GM11168 (cell line): ENCODE data around the gene TMEM125.

Experiments
- in situ Hi-C: fragments of 300-500 bp; cut with MboI; formaldehyde crosslinking; loops from one replicate; pipeline ENCODE4 v1.12.0; 2022; ENCODE audit warnings: low sequenced_read_pairs; ENCODE audit not compliant: unreplicated experiment

The TMEM125 gene

DNA sequence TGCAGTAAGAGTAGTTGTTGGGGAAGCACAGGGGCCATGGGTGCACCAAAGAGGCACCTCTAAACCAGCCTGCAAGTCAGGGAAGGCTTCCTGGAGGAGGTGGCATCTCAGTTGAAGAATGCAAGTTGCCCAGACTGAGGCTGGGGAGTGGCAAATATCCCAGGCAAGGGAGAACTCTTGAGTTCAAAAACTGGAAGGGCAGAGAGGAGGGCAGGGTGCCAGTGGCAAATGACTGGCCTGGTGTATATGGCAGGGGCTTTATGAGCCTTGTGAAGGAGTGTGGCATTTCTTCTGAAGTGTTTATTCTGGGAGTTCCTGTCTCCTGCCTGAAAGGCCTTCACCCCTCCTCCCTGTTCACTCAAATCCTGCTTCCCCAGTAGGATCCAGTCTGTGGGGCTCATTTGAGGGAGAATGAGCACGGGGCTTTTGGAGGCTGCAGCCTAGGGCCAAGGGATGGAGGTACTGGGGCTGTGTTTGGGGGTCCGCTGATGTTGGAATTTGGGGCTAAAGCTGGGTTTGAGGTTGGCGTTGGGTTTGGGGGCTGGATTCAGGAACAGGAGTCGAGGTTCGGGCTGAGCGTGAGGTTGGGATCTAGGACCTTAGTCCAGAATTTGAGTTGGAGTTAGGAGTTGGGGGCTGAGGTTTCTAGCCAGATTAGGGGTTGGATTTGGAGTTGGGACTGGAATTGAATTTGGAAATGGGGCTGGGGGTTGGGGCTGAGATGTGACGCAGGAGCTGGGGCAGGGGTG lies at the start of gene TMEM125:
TSS of gene TMEM125 (plus strand) at position 357 of the 749 bp plus-strand sequence. CDS start 2,740 bp downstream, outside the sequence.
- in situ Hi-C loops = no loop called here

DNA sequence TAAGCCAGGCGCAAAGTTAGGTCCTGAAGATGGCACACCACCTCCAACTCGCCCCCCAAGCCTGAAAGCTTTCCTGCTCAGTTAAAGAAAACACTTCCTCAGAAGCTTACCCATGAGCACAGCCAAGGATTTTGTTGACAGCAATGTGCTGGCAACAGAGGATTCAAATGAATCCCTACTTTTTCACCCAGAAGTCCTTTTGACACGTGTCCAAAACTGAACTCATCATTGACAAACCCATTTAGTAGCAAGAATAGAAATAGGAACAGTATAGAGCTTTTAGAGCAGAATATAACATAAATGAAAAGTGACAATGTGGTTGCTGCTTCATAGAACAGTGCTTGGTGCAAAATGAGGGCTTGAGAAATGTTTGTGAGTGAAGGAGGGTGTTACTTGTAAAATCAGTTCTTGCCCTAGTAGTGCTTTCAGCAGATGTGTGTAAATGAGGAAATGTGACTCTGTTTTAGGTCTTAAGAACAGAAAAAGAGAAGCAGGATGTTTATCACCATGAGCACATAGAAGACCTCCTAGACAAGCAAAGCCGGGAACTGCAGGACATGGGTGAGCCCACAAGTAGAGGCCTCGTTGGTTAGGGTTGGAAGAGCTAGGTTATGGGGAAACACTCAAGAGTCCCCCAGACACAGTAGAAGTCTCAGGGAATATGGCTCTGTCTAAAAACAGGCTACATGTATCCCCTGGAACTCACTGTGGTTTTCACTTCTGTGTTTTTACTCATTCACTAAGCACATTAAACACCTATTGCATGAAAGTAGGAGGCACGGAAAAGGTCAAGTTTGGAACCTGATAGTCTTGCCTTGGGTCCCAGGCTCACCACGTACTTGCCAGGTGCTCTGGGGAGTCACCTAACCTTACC lies 48.6 kb upstream of the TMEM125 start:
- in situ Hi-C loops = loop anchor here (10.0 kb wide), 1 partner anchor 144 kb away; the partner anchor contains the start of gene ELOVL1

DNA sequence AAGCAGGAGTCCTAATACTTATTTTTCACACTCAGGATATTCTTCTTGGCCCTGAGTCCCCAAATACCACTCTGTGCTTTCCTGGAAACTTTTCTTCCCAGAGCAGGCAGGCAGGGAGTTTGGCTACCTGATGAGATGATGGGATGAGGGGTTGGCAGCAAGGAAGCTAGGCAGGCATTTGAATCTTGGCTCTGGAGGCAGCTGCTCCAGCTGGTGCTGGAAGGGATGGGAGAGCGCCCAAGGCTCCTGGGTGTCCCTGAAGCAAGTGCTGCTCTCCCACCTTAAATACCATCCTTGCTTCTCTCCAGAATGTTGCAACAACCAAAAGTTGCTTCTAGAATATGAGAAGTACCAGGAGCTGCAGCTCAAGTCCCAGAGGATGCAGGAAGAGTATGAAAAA lies 48.0 kb upstream of the TMEM125 start:
- in situ Hi-C loops = loop anchor here (10.0 kb wide), 1 partner anchor 143 kb away; the partner anchor contains the start of gene ELOVL1

DNA sequence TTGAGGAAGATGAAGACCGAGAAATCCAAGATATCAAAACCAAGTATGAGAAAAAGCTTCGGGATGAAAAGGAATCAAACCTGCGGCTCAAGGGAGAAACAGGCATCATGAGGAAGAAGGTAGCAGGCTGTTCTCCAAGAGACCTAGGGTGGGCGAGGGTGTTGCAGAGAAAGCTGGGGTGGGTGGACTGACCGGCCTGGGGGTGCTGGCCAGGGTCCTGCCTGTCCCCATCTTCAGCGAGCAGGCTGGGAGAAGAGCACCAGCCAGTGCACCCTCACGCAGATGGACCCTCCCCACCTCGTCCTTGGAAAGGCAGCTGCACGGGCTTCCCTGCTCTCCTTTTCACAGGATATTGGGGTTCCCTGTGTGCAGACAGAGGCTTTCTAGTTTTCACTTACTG lies 46.9 kb upstream of the TMEM125 start:
- in situ Hi-C loops = loop anchor here (10.0 kb wide), 1 partner anchor 142 kb away; the partner anchor contains the start of gene ELOVL1

DNA sequence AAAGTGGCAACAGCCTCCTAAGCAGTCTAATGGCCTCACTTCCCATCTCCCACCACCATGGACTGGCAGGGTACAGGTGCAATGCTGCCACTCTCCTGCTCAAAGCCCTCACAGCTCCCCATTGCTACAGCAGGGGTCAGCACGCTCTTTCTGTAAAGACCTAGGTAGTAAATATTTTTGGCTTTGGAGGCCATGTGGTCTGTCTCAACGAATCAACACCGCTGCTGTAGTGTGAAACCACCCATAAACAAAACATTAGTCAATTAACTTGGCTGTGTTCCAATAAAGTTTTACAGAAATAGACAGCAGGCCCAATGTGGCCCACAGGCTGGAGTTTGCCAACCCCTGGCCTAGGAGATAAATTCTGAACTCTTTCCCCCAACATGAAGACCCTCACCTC lies 44.6 kb upstream of the TMEM125 start:
- in situ Hi-C loops = loop anchor here (10.0 kb wide), 1 partner anchor 140 kb away; the partner anchor contains the start of gene ELOVL1

DNA sequence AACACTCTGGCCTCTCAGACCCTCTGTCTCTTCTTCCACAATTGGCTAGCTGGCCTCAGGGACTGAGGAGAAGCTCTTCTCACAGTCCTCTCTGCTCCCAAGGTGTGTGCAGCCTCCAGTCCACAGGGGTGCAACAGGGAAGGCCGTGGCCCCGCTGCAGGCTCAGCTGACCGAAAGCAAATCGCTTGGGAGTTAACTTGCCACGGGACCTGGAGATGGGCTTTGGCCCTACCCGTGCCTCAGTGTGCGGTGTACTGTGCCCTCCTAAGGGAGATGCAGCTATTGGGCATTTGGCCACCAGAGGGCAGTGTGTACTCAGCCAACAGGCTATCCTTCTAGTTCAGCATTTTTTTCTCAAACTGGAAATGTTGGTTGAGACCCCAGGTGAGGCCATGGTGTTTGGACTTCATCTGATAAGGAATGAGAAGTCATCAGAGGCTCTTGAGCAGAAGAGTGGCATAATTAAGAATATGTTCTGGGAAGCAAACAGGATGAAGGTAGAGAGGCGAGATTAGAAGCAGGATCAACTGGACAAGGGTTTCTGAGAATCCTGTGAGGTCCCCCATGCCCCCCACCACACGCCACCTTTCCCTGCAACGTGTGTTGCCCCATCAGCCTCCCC lies 42.5 kb upstream of the TMEM125 start:
- in situ Hi-C loops = loop anchor here (10.0 kb wide), 1 partner anchor 138 kb away; the partner anchor contains the start of gene ELOVL1

DNA sequence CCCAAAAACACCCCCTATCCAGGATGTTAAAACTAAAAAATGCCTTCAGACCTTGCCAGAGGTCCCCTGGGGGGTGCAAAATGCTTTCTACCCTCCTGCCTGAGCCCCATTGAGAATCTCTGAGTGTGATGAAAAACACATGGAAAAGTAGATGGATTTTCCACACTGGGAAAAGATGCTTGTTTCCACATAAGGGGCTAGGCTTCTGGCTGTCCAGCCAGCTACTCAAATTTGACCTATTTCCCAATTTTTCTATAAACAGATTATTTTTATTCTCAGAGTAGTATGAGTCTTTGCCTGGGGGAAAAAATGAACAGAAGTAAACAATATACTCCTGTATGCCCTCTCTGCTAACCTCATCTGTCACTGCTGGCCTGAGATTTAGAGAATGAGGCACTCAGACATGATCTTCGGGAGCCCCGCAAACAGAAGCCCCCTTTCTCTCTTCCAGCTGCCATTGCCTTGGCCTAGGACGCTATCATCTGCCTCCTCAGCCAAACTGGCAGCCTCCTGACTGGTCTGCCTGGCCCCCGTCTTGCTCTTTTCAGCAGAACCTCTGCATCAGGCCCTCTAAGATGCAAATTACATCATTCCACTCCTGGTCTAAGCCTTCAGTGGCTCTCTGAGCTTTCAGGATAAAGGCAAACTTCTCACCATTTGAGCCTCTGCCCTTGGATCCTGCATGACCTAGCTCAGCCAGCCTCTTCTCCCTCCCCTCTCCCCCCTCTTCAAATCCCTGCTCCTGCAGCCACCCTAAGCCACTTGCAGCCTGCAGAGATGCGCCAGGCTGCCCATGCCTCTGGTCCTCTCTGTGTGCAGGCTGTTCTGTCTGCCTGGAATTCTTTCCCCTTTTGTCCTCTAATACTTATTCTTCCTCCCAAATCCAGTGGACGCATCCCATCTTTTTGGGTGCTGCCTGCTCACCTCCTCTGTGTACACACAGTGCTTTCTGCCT lies 39.7 kb upstream of the TMEM125 start:
- in situ Hi-C loops = loop anchor here (10.0 kb wide), 2 partner anchors 135 to 185 kb away; partner anchors contain the start of gene ELOVL1

DNA sequence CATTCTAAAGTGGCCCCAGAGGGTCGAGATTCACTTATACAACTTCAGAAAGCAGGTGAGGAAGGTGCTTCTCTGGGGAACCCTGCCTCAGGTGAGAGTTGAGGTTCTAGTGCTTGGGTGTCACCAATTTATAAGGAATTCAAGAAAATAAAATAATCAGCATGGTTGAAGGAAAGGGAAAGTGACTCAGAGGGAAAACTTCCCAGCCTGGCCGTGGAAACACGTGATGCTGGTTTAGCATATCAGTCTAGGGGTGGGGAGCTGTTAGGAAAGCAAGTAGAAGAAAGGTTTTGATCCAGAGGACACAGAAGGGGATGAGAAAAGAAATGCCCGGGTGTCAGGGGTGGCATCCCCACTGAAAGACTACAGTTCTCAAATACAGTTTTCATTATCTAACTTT lies 37.7 kb upstream of the TMEM125 start:
- in situ Hi-C loops = loop anchor here (10.0 kb wide), 1 partner anchor 183 kb away; no protein-coding TSS in a partner anchor

DNA sequence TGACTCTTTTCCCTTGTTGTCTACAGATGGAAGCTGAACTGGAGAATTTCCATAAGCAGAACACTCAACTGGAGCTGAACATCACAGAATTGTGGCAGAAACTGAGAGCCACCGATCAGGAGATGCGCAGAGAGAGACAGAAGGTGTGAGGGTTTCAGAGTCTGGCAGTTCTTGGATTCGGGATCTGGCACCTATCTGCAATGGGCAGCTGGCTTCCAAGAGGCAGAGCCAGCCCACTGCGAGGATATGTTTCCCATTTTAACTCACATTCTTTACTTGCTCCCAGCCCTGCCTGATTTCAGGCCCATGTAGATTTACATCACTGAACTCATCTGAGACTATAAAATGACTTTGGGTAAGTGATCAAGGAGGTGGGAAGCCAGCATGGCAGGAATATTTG lies 37.3 kb upstream of the TMEM125 start:
- in situ Hi-C loops = loop anchor here (10.0 kb wide), 1 partner anchor 182 kb away; no protein-coding TSS in a partner anchor

DNA sequence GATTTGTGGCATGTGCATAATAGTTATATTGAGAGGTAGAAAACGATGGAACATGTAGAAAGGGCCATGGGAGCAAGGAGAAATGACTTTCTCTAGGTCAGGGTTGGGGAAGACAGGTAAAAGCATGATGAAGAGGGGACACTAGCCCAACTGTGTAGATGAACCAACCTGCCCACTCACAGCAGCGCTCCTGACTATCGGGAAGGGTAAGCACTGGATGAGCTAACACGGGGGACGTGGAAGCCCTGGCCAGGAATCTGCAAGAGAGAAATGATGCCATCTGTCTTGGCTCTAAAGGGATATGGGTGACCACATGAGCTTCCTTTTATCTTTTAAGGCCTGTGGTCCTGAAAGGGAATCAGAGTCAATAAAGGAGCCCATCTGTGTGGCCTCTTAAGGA lies 36.2 kb upstream of the TMEM125 start:
- in situ Hi-C loops = loop anchor here (10.0 kb wide), 1 partner anchor 181 kb away; no protein-coding TSS in a partner anchor

DNA sequence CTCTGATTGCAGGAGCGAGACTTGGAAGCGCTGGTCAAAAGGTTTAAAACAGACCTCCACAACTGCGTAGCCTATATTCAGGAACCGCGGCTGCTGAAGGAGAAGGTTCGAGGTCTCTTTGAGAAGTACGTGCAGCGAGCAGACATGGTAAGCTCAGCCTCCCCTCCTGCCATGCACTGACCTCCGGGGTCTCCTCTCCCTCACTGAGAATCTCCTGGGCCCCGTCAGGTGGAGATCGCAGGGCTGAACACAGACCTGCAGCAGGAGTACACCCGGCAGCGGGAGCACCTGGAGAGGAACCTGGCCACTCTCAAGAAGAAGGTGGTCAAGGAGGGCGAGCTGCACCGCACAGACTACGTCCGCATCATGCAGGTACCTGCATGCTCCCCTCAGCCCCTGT lies 35.5 kb upstream of the TMEM125 start:
- in situ Hi-C loops = loop anchor here (10.0 kb wide), 1 partner anchor 181 kb away; no protein-coding TSS in a partner anchor

DNA sequence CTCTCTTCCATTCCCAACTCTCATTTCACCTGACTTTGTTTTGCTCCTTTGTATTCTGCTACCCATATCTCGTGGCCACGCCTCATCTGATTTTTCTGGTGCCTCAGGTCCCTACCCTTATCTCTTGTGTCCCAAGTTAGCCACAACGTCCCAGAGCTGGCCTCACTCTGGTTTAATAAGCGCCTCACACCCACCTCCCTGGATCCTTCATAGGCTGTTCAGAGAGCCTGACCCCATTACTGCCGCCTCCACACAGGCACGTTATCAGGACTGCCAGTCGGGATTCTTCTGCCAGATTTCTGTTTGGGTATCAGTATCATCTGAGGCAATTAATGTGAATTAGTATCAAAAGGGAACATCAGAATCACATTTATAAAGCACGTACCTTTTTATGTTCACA lies 34.7 kb upstream of the TMEM125 start:
- in situ Hi-C loops = loop anchor here (10.0 kb wide), 1 partner anchor 180 kb away; no protein-coding TSS in a partner anchor

DNA sequence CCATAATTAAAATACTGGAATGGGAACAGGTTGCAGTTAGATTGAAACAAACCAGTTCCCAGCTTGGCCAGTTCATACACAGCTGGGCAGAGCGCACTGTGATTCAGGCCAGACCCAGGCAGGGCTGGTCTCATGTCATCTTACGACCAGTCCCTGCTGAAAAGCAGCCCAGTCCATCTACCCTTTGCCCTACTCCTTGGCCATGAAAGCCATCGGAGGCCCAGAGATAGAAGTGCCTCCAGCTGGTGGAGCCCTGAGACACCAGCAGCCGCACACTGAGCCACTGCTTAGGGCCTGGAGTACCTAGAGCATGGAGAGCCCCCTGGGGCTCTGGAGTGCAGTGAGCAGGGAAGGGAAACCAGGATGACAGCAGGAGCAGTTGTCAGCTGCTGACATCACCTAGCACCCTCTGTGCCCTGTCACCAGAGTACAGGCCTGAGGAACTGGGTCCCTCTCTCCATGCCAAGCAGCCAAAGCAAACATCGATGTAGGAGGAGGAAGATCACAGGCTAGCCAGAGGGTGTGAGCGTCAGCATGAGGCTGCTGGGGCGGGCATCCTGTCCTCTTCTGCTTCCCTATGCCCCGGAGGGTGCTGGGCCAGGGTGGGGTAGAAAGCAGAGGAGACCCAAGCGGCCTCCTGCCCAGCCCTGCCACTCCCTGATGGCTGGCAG lies 34.2 kb upstream of the TMEM125 start:
- in situ Hi-C loops = loop anchor here (10.0 kb wide), 1 partner anchor 179 kb away; no protein-coding TSS in a partner anchor

DNA sequence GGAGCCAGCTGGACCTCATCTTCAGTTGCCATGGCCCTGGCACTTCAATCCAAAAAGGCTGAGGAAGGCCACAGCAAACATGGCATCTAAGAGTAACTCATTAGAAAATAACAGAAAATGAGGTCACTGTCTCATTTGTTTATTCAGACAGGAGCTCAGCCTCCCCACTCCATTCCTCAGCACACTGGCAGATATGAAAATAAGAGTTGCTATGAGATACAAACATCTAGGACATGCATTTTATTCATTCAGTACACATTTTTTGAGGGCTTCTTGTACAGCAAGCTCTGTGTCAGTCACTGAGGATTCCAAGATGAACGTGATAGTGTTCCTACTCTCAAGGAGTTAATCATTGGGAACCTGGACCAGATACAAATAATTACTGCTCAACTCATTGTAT lies 32.7 kb upstream of the TMEM125 start:
- in situ Hi-C loops = loop anchor here (10.0 kb wide), 1 partner anchor 178 kb away; no protein-coding TSS in a partner anchor

DNA sequence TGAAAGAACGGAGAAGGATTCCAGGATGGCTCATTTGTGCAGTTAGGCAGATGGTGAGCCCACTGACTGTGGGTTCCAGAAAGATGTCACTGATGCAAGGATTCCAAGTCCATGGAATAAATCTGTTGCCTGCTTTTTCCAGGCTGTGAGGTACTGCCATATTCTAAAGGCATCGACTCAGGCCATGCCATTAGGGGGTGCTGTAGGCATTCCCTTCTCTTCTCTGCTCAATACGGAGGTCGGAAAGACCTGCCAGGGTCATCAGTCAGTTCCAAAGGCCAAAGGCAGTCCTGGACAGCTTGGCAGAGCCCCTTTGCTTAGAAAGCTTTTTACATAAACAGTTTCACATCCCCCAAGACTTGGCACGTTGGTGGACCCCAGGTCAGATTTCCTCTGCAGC lies 31.7 kb upstream of the TMEM125 start:
- in situ Hi-C loops = loop anchor here (10.0 kb wide), 1 partner anchor 177 kb away; no protein-coding TSS in a partner anchor

DNA sequence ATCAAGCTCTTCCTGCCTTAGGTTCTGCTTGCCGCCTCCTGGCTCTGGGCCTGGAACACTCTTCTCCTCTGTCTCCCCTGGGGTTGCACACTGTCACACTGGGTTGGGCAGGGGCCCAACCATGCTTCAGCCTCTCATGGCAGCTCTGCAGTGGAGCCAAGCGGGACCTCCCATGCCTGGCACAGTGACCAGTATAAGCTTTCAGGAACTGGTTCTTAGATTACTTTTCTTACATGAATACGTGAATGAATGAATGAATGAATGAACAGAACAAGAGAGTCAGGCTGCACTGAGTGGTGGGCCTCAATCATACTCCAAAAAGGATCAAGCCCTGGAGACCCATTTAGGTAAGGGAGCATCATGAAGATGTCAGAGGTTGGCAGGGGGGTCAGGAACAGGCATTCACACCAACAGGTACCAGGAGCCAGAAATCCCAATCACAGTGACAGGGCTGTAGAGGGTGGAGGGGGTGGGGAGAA lies 30.8 kb upstream of the TMEM125 start:
- in situ Hi-C loops = loop anchor here (10.0 kb wide), 1 partner anchor 176 kb away; no protein-coding TSS in a partner anchor

DNA sequence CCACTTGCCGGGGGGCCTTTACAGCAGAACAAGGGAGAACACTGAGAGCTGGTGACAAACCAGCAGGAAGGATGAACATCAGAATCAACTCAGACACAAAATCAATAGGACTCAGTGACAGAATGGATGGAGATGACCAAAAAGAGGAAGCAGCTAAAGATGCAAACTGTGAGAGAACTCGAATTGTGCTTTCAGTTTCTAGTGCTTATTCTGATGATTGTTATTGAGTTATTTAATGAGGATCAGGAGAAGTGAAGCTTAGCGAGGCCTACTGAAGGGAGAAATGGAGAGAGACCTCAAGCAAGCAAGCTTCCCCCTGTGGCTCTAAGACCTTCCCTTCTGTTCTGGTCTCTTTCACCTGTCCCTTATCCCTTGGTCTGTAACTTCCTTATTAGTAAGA lies 30.3 kb upstream of the TMEM125 start:
- in situ Hi-C loops = loop anchor here (10.0 kb wide), 1 partner anchor 175 kb away; no protein-coding TSS in a partner anchor

DNA sequence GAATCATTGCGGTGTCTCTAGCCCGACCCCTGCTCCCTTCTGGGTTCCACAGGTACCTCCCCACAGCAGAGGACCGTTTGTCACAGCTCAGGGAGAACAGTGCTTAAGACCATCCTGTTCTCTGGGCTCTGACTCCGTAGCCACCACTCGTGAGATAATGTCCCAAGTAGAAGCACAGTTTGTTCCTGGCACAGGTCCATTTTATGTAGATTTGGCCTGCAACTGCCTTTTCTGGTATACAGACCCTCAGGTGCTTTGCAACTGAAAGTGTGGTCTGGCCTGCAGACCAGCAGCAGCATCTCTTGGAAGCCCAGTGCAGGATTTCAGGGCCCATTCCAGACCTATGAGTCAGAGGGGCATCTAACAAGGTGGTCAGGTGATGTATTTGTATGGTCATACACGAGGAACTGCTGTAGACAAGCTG lies 28.4 kb upstream of the TMEM125 start:
- in situ Hi-C loops = no loop called here
